Stomach (tissue), 4 donors: ENCODE measurements around the gene VTI1A.

Source experiments
- CTCF ChIP-seq, 7 experiments: fragments of 450-650 bp in 4 of 7; fragments of 200-600 bp in 3 of 7; sonication (generic) in 3 of 7; IDR thresholded peaks; one replicate each; pipeline ENCODE4 v1.5.1; 2016 to 2019; ENCODE audit warnings: antibody characterized with exemption in 7 of 7, control low read depth in 2 of 7, mild to moderate bottlenecking in 1 of 7
- EP300 ChIP-seq: sonication (generic); formaldehyde crosslinking; IDR thresholded peaks from one replicate; pipeline ENCODE4 v1.6.1; 2017; ENCODE audit warnings: antibody characterized with exemption

- TF ChIP-seq CTCF (IDR thresholded peaks at IDR 0.05) = no peak
- no peak for TF ChIP-seq EP300
Measured at GRCh38 chr10:112570585-112570984, 123.6 kb downstream of the VTI1A start.
